ENCODE measurements around the gene AATF.

The AATF gene

DNA sequence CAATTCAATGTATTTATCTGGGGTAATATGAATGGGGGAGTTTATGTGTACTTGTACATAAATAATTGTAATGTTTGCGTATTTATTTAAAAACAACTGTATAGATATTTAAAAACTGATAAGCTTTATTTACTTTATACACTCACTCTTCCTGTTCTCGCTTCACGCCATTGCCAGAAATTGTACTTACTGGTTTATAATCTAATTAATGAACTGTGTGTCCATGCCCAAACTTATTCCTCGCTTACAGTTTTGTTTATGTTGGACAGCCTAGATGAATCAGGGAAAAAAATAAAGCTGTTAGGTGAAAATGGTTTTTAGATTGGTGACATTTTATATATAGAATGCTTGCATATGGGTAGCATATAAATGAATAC, 30.8 kb downstream of the AATF start:
- no peak for DNase-seq (ENCODE audit: low spot score)

DNA sequence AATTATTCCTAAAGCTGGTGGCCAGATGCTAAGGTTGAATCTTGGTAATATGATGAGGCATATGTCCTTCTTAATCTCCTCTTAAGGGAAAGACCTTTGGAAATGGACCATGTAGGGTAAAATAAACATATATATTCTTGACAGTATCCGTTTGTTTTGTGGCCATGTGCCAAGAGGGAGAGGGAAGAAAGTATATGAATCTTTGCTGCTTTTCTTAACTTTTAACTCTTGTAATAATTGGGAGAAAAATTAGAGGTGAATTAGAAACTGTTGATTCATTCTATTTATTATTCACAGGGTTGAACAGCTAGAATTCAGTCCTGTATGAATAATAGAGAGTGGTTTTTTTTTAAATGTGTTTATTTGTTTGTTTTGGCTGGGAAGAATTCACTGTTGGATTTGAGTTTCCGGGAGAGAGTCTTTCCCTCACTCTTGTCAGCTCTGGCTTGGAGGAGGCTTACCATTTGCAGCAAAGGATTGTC, 31.6 kb downstream of the AATF start:
- no peak for DNase-seq (ENCODE audit: low spot score)

DNA sequence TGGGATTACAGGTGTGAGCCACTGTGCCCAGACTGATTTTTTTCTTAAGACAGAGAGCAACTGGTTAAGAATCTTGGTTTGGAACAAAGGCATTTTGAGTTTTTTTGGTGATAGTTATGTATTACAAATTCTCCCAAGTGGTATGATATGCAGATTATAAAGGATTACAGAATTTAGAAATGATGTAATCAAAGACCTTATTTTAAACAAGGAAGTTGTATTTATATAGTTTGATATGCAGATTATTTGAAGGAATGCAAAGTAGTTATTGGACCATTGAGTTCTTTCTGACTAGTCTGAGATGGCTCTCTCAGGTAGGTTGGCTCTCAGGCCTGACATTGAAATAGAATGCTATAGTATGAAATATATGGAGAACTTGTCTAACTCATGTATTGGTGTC, 34.9 kb downstream of the AATF start:
- no peak for DNase-seq (ENCODE audit: low spot score)

DNA sequence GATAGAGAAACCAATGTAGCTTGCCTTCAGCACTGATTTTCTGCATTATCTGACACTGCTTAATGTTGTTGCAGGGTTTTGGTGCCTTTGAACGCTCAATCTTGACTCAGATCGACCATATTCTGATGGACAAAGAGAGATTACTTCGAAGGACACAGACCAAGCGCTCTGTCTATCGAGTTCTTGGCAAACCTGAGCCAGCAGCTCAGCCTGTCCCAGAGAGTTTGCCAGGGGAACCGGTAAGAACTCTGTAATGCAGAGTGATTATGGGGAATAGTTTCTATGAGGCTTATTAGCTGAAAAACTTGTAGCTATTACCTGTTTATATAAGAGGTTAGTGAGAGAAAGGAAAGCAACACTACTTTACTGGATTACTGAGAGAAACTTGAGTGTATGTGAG, 40.4 kb downstream of the AATF start:
- no peak for DNase-seq (ENCODE audit: low spot score)

DNA sequence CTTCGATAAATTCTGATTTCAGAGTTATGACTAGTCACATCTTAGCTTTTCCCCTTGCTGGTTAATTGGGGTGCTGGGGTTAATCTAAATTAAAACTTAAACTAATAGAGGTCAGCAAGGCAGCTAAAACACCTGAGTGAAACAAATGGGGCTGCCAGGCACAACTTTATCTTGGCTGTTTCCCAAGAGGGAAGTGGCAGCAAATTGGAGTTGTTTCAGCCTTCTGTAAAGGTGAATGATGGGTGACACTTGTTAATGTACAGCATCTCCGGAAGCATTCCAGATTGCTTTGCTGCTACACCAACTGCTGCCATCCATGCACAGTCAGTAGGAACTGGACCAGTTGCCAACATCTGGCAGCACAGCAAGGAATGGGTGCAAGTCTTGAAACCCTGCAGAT, 43.9 kb downstream of the AATF start:
- no peak for DNase-seq (ENCODE audit: low spot score)

DNA sequence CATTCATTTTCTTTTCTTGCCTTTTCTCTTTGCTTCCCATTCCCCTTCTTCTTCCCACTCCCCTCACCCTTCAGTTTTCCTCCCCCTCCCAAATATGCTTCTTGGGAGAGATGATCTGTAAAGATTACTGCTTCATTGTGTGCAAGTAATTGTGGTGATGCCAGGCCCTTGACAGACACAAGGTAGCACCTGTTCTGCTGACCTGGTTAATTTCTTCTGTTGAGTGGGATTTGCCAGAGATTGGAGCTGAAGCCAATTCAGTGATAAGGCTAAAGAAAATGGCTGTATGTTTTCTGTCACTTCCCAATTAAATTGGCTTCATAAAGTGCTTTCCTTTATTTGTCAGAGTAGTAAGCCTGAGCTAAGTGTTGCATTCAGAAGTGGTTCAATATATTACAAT, 44.5 kb downstream of the AATF start:
- no peak for DNase-seq (ENCODE audit: low spot score)

DNA sequence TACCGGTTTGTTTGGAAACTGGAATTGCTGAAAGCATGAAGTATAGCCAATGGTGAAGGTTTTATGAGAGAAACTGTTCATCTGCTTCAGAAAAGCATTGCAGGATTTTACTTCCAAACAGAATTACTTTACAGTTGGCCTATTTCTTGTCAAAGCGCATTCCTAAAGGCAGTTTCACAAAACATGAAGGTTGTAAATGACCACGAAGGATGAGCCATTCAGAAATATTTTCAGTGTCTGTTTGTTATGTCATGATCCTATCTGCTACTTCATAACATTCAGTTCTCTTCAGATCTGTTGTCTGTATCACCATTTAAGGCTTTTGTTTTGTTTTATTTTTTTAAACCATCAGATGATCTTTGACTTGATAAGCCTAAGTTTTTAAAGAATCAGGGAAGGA, 45.7 kb downstream of the AATF start:
- DNase-seq (ENCODE audit: low spot score), result no peak

DNA sequence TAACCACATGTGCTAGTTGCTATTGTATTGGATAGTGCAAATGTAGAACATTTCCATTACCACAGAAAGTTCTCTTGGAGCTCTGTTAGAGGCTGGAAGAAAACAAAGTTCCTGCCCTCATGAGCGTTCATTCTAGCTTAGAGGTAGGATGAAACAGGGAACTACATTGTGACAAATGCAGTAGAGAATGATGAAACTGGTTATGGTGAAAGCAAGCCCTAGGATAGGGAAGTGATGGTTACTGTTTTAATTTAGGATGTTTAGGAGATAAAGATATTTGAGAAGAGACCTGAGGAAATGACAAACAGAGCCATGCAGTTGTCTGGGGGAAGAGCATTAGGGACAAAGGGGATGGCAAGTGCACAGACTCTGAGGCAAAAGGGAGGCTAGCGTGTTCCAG, 50.7 kb downstream of the AATF start:
- no peak for DNase-seq (ENCODE audit: low spot score)

DNA sequence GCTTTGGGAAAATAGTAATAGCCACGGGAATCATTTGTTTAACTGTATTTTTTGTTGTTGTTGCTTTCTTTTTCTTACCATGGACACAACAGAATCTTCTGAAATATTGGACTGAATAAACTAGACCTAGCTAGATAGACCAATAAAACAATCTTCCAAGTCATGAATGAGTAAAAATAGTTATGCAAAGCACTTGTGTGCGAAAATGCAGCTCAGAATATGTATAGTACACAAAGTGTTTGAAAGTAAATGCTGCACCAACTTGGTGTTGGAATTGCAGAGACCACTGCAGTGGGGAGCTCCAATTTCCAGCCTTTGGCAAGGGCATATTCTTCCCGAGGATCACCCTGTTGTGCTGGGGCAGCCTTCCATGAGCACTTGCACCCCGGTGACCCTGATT, 68.0 kb downstream of the AATF start:
- no peak for DNase-seq (ENCODE audit: low spot score)

DNA sequence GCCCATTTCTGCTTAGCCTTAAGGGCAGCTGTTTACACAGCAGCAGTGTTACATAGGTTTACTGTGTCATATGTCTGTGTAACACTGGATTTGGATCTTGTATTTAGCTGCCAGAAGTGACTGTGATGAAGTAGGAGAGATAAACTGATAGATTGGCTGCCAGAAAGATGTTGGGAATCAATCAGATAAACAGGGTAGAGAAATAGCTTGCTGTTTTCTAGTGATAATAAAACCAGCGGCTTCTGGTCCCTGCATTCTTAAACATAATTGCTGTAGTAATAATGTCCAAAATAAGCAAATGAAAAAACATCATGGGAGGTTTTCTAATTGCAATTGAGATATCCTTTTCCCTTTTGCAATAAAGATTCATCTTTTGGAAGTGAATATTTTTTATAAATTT, 68.7 kb downstream of the AATF start:
- no peak for DNase-seq (ENCODE audit: low spot score)

DNA sequence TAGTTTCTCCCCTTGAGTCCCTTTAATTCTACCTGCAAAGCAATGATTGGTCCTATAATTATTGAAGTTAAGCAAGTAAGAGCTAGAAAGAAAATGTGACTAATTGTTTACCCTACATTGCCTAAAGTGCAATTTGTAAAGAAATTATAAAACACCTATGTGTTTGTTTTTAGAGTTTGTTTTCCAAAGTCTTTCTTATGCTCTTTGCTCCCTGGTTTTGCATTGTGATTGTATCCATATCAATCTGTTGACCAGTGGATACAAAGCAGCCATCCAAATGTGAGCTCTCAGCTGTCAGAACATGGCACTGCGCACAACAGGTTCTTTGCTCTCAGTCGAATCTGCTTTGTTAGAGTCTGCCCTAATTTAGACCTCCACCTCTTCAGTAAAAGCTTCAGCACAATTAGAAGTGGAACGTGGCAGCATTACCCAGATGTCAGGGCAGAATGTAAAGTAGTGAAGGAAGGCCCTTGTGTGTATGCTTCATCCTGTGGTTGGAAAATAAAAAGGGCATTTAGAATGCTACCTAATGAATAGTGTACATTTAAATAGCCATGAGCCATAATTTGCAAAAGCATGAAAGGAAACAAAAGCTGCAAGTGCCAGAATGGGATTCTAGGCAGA, 70.5 kb downstream of the AATF start:
- DNase-seq (ENCODE audit: low spot score), result peak; percentile 52

DNA sequence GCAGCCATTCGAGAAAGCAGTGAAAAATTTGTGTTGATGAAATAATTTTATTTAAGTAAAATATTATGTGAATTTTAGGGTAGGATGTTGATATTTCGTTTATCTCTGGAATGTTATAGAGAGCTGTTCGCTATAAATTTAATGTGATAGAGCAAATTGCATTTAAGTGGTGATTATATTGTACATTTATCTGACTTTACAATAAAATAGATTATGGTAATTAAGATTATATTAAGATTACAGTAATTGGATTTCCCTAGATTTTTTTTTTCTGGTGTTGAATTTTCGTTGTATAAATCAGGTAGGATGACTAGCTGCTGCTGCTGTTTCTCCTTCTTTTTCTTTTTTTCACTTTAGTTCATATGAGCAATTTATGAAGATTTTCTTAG, 71.0 kb downstream of the AATF start:
- DNase-seq (ENCODE audit: low spot score), result no peak

DNA sequence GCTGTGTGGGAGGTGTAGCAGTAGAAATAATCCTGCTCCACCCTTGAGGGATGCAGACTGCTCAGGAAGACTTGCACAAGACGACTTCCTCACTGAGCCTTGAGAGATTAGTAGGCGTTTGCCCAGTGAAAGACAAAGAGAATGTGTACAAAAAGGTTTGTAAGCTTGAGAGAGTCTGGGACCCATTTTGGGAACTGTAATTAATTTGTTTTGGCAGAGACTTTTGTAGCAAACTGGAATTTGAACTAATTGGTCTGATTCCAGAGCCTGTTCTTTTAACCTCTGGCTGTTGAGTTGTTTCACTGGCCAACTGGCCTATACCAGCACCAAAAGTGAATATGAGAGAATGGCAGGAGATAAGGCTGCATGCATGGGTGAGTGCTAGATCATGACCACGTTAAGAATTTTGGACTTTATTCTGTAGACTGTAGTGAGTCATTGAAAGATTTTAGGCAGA, 75.5 kb downstream of the AATF start:
- DNase-seq (ENCODE audit: low spot score), result no peak

DNA sequence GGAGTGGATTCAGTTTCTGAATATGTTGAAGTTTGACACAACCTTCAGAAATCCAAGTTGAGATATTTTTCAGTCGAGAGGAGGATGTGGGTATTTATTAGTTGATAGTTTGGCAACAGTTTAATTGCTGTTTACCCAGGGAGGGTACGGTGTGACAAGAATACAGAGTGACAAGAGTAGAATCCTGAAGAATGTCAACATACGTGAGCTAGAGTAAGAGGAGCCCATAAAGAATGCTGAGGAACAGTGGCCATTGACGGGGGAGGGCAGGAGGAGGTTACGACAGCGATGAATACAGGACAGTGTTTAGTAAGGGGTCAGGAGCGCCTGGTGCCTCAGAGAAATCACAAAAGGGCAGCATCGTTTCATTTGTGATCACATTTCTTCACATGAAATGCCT, 76.5 kb downstream of the AATF start:
- no peak for DNase-seq (ENCODE audit: low spot score)

DNA sequence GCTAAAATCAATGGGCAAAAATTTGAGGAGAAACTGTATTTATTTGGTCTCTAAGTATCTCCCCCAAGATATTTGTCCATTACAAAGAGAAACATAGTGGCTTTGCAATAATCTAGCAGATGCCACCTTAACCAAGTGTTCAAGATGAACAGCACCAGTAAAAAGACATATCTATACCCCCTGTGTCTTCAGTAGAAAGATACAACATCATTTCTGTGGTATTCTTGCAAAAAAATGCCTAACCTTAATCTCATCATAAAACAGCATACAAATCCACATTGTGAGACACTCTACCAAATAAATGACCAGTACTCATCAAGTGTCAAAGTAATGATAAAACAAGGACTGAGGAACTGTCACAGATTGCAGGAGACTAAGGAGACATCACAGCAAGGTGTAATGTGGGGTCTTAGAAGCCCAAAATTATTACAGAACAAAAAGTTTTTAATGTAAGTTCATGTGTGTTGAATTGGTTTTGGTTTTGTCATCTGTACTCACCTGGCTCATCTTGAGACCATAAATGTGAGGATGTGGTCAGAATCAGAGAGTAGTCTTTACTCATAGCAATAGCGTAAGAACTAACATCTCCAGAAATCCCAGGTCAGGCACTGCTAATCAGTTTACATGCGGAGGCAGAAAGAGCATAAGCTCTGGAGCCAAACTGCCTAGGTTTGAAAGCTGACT, 77.2 kb downstream of the AATF start:
- no peak for DNase-seq (ENCODE audit: low spot score)

DNA sequence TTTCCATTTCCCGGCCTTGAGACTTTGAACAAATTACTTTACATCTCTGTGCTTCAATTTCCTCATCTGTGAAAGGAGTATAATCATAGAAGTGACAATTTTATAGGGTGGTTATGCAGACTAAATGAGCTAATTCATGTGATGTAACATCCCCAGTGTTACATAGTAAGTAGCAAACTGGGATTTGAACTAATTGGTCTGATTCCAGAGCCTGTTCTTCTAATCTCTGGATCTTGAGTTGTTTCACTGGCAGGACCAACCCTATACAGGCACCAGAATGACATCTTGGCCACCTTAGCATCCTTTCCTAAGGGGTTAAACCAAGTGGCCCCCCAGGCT, 77.7 kb downstream of the AATF start:
- no peak for DNase-seq (ENCODE audit: low spot score)

DNA sequence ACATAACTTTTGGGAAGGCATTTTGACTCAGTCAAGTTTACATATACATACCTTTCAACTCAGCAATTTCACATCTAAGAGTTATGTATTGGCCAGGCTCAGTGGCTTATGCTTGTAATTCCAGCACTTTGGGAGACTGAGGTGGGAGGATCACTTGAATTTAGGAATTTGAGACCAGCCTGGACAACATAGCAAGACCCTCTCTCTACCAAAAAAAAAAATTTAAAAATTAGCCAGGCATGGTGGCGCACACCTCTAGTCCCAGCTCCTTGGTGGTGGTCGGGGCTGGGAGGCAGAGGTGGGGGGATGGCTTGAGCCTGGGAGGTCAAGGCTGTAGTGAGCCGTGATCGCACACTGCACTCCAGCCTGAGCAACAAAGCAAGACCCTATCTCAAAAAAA, 79.3 kb downstream of the AATF start:
- DNase-seq (ENCODE audit: low spot score), result no peak

DNA sequence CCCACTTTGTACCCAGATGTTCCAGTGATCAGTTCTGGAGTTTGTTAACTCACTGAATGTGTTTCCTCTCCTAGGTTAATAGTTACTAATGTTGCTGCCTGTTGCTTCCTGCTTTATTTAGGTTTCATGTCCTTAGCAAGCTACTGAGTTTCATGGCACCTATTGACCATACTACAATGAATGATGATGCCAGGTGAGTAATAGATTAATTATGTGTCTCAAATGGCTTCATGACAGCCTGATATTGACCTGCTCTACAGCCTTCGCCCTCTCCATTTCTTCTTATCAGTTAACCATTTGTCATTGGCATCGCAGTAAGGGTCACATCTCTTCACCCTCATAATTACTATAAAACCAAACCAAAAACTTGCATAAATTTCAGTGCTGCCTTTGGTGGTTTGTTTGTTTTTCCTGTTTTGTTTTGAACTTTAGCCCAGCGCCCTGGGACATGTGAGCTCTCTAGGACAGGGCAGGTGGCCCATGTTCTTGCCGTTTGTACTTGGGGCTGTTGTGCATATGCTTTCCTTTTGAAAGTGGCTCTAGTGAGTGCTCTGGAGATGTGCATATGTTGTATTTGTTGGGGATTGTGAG, 82.8 kb downstream of the AATF start:
- DNase-seq (ENCODE audit: low spot score), result no peak

DNA sequence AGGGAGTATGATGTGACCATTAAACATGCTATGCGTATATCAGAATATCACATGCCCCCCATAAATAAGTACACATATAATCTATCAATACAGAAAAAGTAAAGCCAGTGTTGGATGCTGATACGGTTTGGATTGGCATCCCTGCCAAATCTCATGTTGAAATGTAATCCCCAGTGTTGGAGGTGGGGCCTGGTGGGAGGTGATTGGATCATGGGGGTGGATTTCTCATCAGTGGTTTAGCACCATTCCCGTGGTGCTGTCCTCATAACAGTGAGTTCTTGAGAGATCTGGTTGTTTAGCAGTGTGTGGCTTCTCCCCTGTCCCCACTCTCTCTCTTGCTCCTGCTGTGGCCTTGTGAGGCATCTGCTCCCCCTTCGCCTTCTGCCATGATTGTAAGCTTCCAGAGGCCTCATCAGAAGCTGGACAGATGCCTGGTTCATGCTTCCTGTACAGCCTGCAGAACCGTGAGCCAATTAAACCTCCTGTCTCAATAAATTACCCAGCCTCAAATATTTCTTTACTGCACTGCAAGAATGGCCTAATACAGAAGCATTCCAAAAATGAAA, 88.9 kb downstream of the AATF start:
- DNase-seq (ENCODE audit: low spot score), result no peak

DNA sequence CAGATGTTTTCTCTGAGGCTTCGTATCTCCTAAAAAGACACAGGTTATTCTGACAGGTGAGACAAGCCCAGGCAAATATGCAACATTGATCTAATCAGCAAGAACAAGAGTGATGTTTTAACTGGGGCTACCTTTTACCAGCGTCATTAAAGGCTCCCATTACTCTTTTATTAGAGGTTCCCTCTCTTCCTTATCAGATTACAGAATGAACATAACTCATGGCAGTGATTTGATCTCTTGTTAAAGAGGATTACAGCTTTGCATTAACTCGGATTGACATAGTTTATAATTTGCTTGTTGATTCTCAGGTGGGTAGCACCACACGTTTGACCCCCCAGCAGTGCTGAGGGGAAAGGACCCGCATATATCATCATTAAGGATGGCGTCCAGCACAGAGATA, 90.5 kb downstream of the AATF start:
- DNase-seq (ENCODE audit: low spot score), result no peak

DNA sequence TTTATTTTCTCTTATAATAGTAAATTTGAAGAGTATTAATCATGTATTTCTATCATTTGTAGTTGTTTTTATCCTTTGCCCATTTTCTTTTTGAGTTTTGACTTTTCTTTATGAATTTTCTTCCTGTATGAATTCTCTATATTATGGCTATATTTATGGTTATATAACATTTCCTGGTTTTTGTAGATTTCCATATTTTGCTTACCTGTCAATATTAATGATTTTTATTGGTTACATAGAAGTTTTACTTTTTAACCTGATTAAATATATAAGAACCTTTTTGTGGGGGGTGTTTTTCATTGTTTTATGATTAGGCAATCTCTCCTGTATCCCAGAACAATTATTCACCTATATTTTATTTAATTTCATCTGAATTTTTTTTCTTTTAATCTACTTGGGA, 93.2 kb downstream of the AATF start:
- no peak for DNase-seq (ENCODE audit: low spot score)

DNA sequence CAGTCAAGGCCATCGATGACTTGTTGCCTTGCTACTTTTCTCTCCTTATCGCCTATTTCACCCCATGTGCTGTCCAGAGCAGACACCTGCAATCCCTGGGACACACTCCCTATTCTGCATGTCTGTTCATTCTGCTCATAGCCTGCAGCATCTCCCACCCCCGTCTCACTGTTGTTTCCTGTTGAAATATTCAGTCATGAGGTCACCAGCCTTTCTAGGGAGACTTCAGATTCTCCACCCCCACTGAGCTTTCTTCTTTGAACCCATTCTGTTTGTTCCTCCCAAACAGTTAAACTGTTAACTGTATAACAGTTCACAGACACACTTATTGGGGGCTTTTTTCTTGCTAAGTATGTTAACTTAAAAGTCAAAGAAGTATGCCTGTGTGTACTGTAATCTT, 94.4 kb downstream of the AATF start:
- DNase-seq (ENCODE audit: low spot score), result peak; percentile 26

DNA sequence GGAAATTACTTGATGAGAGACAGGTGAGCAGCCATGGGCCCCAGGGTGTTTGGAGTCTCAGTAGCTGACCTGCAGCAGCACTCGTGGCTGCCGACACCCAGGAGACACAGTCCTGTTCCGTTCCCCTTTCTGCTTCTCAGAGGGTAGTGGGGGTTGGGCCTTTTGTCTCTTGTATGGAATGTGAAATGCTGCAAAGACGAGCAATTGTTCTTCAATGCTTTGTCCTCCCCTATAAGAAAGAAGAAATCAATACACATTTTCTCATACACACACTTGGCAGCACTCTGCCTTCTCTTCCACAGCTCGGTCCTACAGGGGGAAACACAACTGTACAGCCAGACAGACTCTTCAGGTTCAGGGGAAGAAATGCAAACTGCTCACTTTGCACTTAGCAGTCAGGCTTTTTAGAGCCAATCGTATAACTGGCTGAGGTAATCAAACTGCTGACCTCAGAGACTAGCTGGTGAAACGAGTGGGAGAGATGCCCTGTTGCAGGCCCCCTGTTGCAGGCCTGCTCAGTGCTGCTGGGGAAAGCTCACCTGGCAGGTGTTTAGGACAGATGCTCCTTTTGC, 96.7 kb downstream of the AATF start:
- no peak for DNase-seq (ENCODE audit: low spot score)
